ENCODE measurements around the gene SLC17A1.

DNA sequence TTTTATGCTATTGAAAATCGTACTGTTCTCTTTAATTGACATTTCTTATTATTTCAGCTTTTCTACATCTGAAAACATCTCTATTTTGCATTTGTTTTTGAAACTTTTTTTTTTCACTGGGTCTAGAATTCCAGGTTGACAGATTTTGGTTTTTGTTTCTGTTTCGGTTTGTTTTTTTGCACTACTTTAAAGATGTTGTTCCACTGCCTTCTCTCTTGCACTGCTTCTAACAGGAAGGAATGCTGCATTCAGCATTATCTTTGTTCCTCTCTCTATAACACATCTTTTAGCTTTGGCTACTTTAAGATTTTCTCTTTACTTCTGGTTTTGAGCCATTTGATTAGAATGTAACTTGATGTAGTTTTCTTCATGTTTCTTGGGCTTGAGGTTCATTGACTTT is 20.1 kb upstream of the SLC17A1 start:
- TF ChIP-seq CTCF (IDR thresholded peaks at IDR 0.05) (no peak), POLR2A (IDR thresholded peaks at IDR 0.05) (no peak)

Data from Peyer's patch (tissue), 4 donors.